ENCODE measurements around the gene UGT2B15.
"Not testable (repeated sequence)": the region's sequence is repeated elsewhere in the genome, so short reads cannot be mapped to it uniquely, and the experiment has no call there.

- not testable (repeated sequence) for TF ChIP-seq CTCF (IDR thresholded peaks at IDR 0.05; ENCODE audit: poor library complexity); EZH2 (IDR thresholded peaks at IDR 0.05; ENCODE audit: borderline replicate concordance)
Observed at GRCh38 chr4:68671217-68671616, 765 bp upstream of the UGT2B15 start.

Data from hepatocyte (in vitro differentiated cells).